H1 (cell line): Measurements from ENCODE around the gene TMPRSS11B. TPM values are rescaled to one million over a fixed set of nuclear protein-coding genes. Genes with fewer than 3 reads are reported as not detected.

Source experiments
- CTCF ChIA-PET: fragments of 300-600 bp; sonication (Branson Sonifier 250); formaldehyde crosslinking; loops from one replicate; lab custom pipeline; 2021; ENCODE audit not compliant: partially characterized antibody; lab: Charles Lee
- POLR2A ChIA-PET: fragments of 300-600 bp; sonication (Branson Sonifier 250); formaldehyde crosslinking; loops from one replicate; lab custom pipeline; 2021; ENCODE audit warnings: inconsistent platforms; ENCODE audit not compliant: partially characterized antibody; lab: Charles Lee
- DNase-seq, 2 experiments: peaks; one replicate each; pipeline versions ENCODE4 v3.0.0 to v3.0.0-alpha.2; 2010 to 2022; ENCODE audit warnings: low spot score in 2 of 2, low read depth in 1 of 2, mixed read lengths in 1 of 2
- FAIRE-seq: peaks from 2 replicates; lab custom pipeline; 2011; peaks lifted over from hg19 to GRCh38; lab: Jason Lieb, UNC
- H2AFZ ChIP-seq: 2 replicates; pipeline ENCODE4 v1.8.1; 2012; ENCODE audit warnings: low read length, inconsistent platforms
- H2AK5ac ChIP-seq: 2 replicates; pipeline ENCODE4 v1.6.1; 2013; ENCODE audit warnings: low read depth, low read length
- H2BK120ac ChIP-seq: replicated peaks from 2 replicates; pipeline ENCODE3; 2013; ENCODE audit warnings: low read depth, low read length, inconsistent platforms
- H2BK12ac ChIP-seq: 2 replicates; pipeline ENCODE4 v1.6.1; 2013; ENCODE audit warnings: low read depth, low read length
- H2BK15ac ChIP-seq: 2 replicates; pipeline ENCODE4 v1.6.1; 2013; ENCODE audit warnings: low read length
- H2BK20ac ChIP-seq: 2 replicates; pipeline ENCODE4 v1.6.1; 2013; ENCODE audit warnings: low read length
- H2BK5ac ChIP-seq: 2 replicates; pipeline ENCODE4 v1.6.1; 2013; ENCODE audit warnings: low read depth, low read length
- H3K14ac ChIP-seq: 2 replicates; pipeline ENCODE4 v1.6.1; 2013; ENCODE audit warnings: inconsistent platforms; ENCODE audit not compliant: insufficient read length
- H3K18ac ChIP-seq: 2 replicates; pipeline ENCODE4 v1.6.1; 2013; ENCODE audit warnings: low read length; ENCODE audit errors: extremely low read depth
- H3K23ac ChIP-seq: 2 replicates; pipeline ENCODE4 v1.6.1; 2013; ENCODE audit warnings: inconsistent platforms; ENCODE audit not compliant: insufficient read length
- H3K23me2 ChIP-seq: 2 replicates; pipeline ENCODE4 v1.6.1; 2013; ENCODE audit warnings: low read depth, low read length
- H3K27ac ChIP-seq: 2 replicates; pipeline ENCODE4 v1.6.1; 2011; ENCODE audit warnings: low read depth, low read length, inconsistent platforms
- H3K27me3 ChIP-seq, 4 experiments: replicated peaks in 1 of 4; 1 replicate in 1 of 4; 2 replicates in 3 of 4; pipeline versions ENCODE4 v1.6.1 to v1.8.1; 2011 to 2013; ENCODE audit warnings: low read length in 3 of 4, mild to moderate bottlenecking in 3 of 4, inconsistent platforms in 2 of 4, mixed read lengths in 2 of 4, moderate library complexity in 1 of 4; ENCODE audit not compliant: control insufficient read depth in 3 of 4, insufficient read depth in 3 of 4; ENCODE audit errors: extremely low read depth in 1 of 4
- H3K36me3 ChIP-seq, 4 experiments: 2 replicates each; pipeline versions ENCODE4 v1.6.1 to v1.8.1; 2011 to 2013; ENCODE audit warnings: mild to moderate bottlenecking in 4 of 4, low read length in 3 of 4, moderate library complexity in 2 of 4, control low read depth in 1 of 4, inconsistent platforms in 1 of 4; ENCODE audit not compliant: insufficient read depth in 4 of 4, control insufficient read depth in 2 of 4
- H3K4ac ChIP-seq: replicated peaks from 2 replicates; pipeline ENCODE3; 2013; ENCODE audit warnings: low read length, low read depth, mixed read lengths, inconsistent platforms; ENCODE audit not compliant: insufficient read length
- H3K4me1 ChIP-seq, 4 experiments: replicated peaks in 1 of 4; 1 replicate in 1 of 4; 2 replicates in 3 of 4; pipeline versions ENCODE4 v1.6.1 to v1.8.1; 2011 to 2013; ENCODE audit warnings: low read length in 3 of 4, inconsistent platforms in 2 of 4, mixed read lengths in 1 of 4; ENCODE audit not compliant: insufficient read depth in 4 of 4, control insufficient read depth in 3 of 4
- H3K4me2 ChIP-seq, 2 experiments: 2 replicates each; pipeline versions ENCODE4 v1.6.1 to v1.8.1; 2011 to 2013; ENCODE audit warnings: low read depth in 2 of 2, low read length in 2 of 2, control low read depth in 1 of 2, inconsistent platforms in 1 of 2, mild to moderate bottlenecking in 1 of 2; ENCODE audit not compliant: insufficient read depth in 1 of 2
- H3K4me3 ChIP-seq, 4 experiments: fragments of 200-600, 300-600 bp in 1 of 4; sonication (generic), shearing (Covaris generic), sonication (Bioruptor Twin) in 1 of 4; 2 replicates each; pipeline versions ENCODE4 v1.5.1 to v1.8.1; 2011 to 2016; ENCODE audit warnings: low read length in 4 of 4, low read depth in 3 of 4, control low read depth in 2 of 4, inconsistent platforms in 2 of 4, mild to moderate bottlenecking in 2 of 4, mixed read lengths in 1 of 4, moderate library complexity in 1 of 4; ENCODE audit not compliant: insufficient read depth in 2 of 4; ENCODE audit errors: extremely low read depth in 1 of 4
- H3K56ac ChIP-seq: replicated peaks from 2 replicates; pipeline ENCODE3; 2013; ENCODE audit warnings: low read depth, mild to moderate bottlenecking, mixed read lengths, low read length, inconsistent platforms; ENCODE audit not compliant: insufficient read length
- H3K79me1 ChIP-seq: 2 replicates; pipeline ENCODE4 v1.6.1; 2013; ENCODE audit warnings: low read depth, low read length, control low read depth
- H3K79me2 ChIP-seq, 2 experiments: 2 replicates each; pipeline versions ENCODE4 v1.6.1 to v1.8.1; 2012 to 2013; ENCODE audit warnings: low read length in 2 of 2, mild to moderate bottlenecking in 2 of 2, inconsistent platforms in 1 of 2; ENCODE audit not compliant: insufficient read depth in 2 of 2, control insufficient read depth in 1 of 2
- H3K9ac ChIP-seq, 4 experiments: replicated peaks in 1 of 4; 1 replicate in 1 of 4; 2 replicates in 3 of 4; pipeline versions ENCODE4 v1.6.1 to v1.8.1; 2011 to 2013; ENCODE audit warnings: low read depth in 3 of 4, low read length in 3 of 4, control low read depth in 2 of 4, mild to moderate bottlenecking in 2 of 4, moderate library complexity in 2 of 4, inconsistent platforms in 1 of 4; ENCODE audit errors: extremely low read depth in 1 of 4
- H3K9me3 ChIP-seq, 2 experiments: 2 replicates each; pipeline versions ENCODE4 v1.6.1 to v1.8.1; 2012 to 2013; ENCODE audit warnings: mild to moderate bottlenecking in 2 of 2, moderate library complexity in 2 of 2, control low read depth in 1 of 2, inconsistent platforms in 1 of 2, low read depth in 1 of 2, low read length in 1 of 2, mixed read lengths in 1 of 2; ENCODE audit not compliant: insufficient read depth in 2 of 2
- H4K20me1 ChIP-seq, 2 experiments: replicated peaks in 1 of 2; 2 replicates each; pipeline versions ENCODE3 to v1.8.1; 2011 to 2013; ENCODE audit warnings: inconsistent platforms in 2 of 2, low read length in 2 of 2, mild to moderate bottlenecking in 1 of 2; ENCODE audit not compliant: insufficient read depth in 2 of 2, control insufficient read depth in 1 of 2
- H4K5ac ChIP-seq: 2 replicates; pipeline ENCODE4 v1.6.1; 2013; ENCODE audit warnings: low read length, low read depth, mixed read lengths, inconsistent platforms; ENCODE audit not compliant: insufficient read length
- H4K8ac ChIP-seq: 2 replicates; pipeline ENCODE4 v1.8.0; 2013; ENCODE audit warnings: mild to moderate bottlenecking, moderate library complexity, low read length, inconsistent platforms; ENCODE audit not compliant: insufficient read depth; ENCODE audit errors: extremely low read depth
- H4K91ac ChIP-seq: replicated peaks from 2 replicates; pipeline ENCODE3; 2013; ENCODE audit warnings: low read length, mixed read lengths, inconsistent platforms; ENCODE audit not compliant: insufficient read length
- CHD1 ChIP-seq: IDR thresholded peaks from 2 replicates; pipeline ENCODE4 v1.6.1; 2012; ENCODE audit warnings: low read depth, low read length, improper control_type of control experiment
- CHD2 ChIP-seq: IDR thresholded peaks from 2 replicates; pipeline ENCODE4 v1.6.1; 2012; ENCODE audit warnings: low read length, improper control_type of control experiment
- HDAC2 ChIP-seq, 2 experiments: fragments of 300-600 bp in 1 of 2; sonication (generic) in 1 of 2; IDR thresholded peaks; 2 replicates each; pipeline ENCODE4 v1.6.1; 2011 to 2012; ENCODE audit warnings: low read depth in 2 of 2, low read length in 2 of 2, mild to moderate bottlenecking in 2 of 2, moderate library complexity in 2 of 2, borderline replicate concordance in 1 of 2, inconsistent platforms in 1 of 2
- HDAC6 ChIP-seq: IDR thresholded peaks from one replicate; pipeline ENCODE4 v1.7.1; 2012; ENCODE audit warnings: low read depth, mild to moderate bottlenecking, inconsistent platforms, low read length, moderate library complexity
- KDM1A ChIP-seq: fragments of 200-600, 300-600 bp; sonication (generic); IDR thresholded peaks from 2 replicates; pipeline ENCODE4 v1.7.1; 2016; ENCODE audit warnings: mild to moderate bottlenecking, low read length, borderline replicate concordance
- NRF1 ChIP-seq: IDR thresholded peaks from 2 replicates; pipeline ENCODE4 v1.6.1; 2011; ENCODE audit warnings: mild to moderate bottlenecking, low read depth, low read length, improper control_type of control experiment
- POU5F1 ChIP-seq: IDR thresholded peaks from 2 replicates; pipeline ENCODE4 v1.6.1; 2011; ENCODE audit warnings: low read depth, mild to moderate bottlenecking, low read length, moderate library complexity
- SIX5 ChIP-seq: IDR thresholded peaks from 2 replicates; pipeline ENCODE4 v1.6.1; 2011; ENCODE audit warnings: mild to moderate bottlenecking, low read depth, low read length
- SP2 ChIP-seq: IDR thresholded peaks from 2 replicates; pipeline ENCODE4 v1.6.1; 2012; ENCODE audit warnings: mild to moderate bottlenecking, low read length, inconsistent platforms
- TAF7 ChIP-seq: optimal IDR thresholded peaks from 2 replicates; pipeline ENCODE3; 2011; ENCODE audit warnings: low read depth, mild to moderate bottlenecking, inconsistent platforms, low read length, moderate library complexity, borderline replicate concordance
- WGBS, 2 experiments: shearing (Covaris generic) in 1 of 2; methylation state at CpG; one replicate each; pipeline versions ENCODE4 v1.1.6 to v1.1.7; 2013 to 2015; ENCODE audit warnings: low lambda C conversion rate in 2 of 2, mixed read lengths in 2 of 2, inconsistent platforms in 1 of 2, low coverage in 1 of 2, missing lambda C conversion rate in 1 of 2; ENCODE audit not compliant: insufficient replicate concordance in 2 of 2, insufficient coverage in 1 of 2, insufficient read length in 1 of 2; ENCODE audit errors: extremely low coverage in 1 of 2, missing lambda C conversion rate in 1 of 2; 5-methylcytosine and 5-hydroxymethylcytosine counted together
- long read RNA-seq, 2 experiments: library from RNA in 1 of 2; library from capped mRNA in 1 of 2; stranded (forward); transcript quantifications; one replicate each; pipeline ENCODE4 v2.0.0, GENCODE V29; 2021; ENCODE audit warnings: inconsistent platforms in 1 of 2
- polyA minus RNA-seq, 3 experiments: library from RNA; depleted of rRNA, polyadenylated mRNA; stranded (reverse); fragments of >200 nt; gene quantifications; 1 replicate in 2 of 3; 2 replicates in 1 of 3; pipeline ENCODE4 v1.2.3, GENCODE V29; 2011
- polyA plus RNA-seq, 7 experiments: library from polyadenylated mRNA; depleted of rRNA in 3 of 7; stranded (reverse) in 5 of 7; unstranded in 2 of 7; fragments of >200 nt in 5 of 7; fragments of 200-250 nt in 2 of 7; gene quantifications; 1 replicate in 5 of 7; 2 replicates in 1 of 7; 4 replicates in 1 of 7; pipeline versions ENCODE4 v1.2.1 to v1.2.3, GENCODE V29; 2011 to 2013; ENCODE audit warnings: missing spikeins in 2 of 7, mixed read lengths in 2 of 7
- total RNA-seq: library from RNA; stranded (reverse); fragmentation: NEBNext Ultra II Directional; extraction: Animal tissue kit (Norgen Biotek cat#: 25700); gene quantifications from 2 replicates; pipeline ENCODE4 v1.2.1, GENCODE V29; 2021

TMPRSS11B gene, protein sequence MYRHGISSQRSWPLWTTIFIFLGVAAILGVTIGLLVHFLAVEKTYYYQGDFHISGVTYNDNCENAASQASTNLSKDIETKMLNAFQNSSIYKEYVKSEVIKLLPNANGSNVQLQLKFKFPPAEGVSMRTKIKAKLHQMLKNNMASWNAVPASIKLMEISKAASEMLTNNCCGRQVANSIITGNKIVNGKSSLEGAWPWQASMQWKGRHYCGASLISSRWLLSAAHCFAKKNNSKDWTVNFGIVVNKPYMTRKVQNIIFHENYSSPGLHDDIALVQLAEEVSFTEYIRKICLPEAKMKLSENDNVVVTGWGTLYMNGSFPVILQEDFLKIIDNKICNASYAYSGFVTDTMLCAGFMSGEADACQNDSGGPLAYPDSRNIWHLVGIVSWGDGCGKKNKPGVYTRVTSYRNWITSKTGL
- total RNA-seq = not detected in 2 replicates
- polyA plus RNA-seq (2011; rRNA removed) = not detected in 2 replicates
- not detected for polyA plus RNA-seq (2011; cell fraction: cytosol; rRNA removed)
- not detected for polyA plus RNA-seq (2011; cell fraction: nucleus; rRNA removed)
- not detected in 4 replicates for polyA plus RNA-seq (2012, experiment 1 of 2)
- polyA plus RNA-seq (2012, experiment 2 of 2) = not detected
- polyA plus RNA-seq (2013, experiment 1 of 2) = not detected
- polyA plus RNA-seq (2013, experiment 2 of 2) = not detected
- polyA minus RNA-seq (2011; rRNA and poly(A)+ RNA removed) = not detected in 2 replicates
- not detected for polyA minus RNA-seq (2011; cell fraction: cytosol; rRNA and poly(A)+ RNA removed)
- not detected for polyA minus RNA-seq (2011; cell fraction: nucleus; rRNA and poly(A)+ RNA removed)
- long read RNA-seq, experiment 1 = 0 reads
- long read RNA-seq, experiment 2 = 0 reads

DNA sequence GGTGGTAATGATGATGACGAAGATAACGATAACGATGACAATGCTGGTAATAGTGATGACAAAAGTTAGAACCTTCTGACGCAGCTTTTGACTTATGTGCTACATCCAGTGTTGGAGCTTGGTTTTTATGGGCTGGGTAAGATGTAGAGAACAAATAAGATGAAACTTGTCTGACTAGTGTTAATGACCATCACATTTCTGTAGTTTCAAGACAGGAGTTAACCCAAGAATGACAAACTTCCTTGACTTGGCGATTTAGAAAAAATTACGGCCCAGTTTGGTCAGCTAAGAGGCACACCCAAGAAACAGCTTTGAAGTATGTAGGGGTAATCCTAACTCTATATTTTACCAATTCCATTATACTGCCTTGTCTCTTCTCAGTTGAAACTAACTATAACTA, at the start of gene TMPRSS11B:
Gene TMPRSS11B (minus strand): TSS at position 101 of the 400 bp plus-strand sequence. CDS start 136 bp downstream, outside the sequence.
- 93% methylated on average over 6 of the region's 6 CpGs; no CpG with 5 or more reads in 1 of the 2 experiments for WGBS, 2 experiments
- no peak within 1 kb of the TSS for H3K56ac ChIP-seq
- H3K79me2 ChIP-seq = no peaks in the 10 kb centered on the region
- no peaks in the 10 kb centered on the region for H3K36me3 ChIP-seq
- FAIRE-seq = no peak
- H3K4me2 ChIP-seq = no peak within 1 kb of the TSS
- no peak for DNase-seq
- H3K27ac ChIP-seq = no peak within 1 kb of the TSS
- H4K20me1 ChIP-seq = no peaks in the 10 kb centered on the region
- H4K5ac ChIP-seq = no peak within 1 kb of the TSS
- H3K23me2 ChIP-seq = no peaks in the 10 kb centered on the region
- no peak within 1 kb of the TSS for H2BK5ac ChIP-seq
- H3K18ac ChIP-seq = no peak within 1 kb of the TSS
- no peak within 1 kb of the TSS for H2BK15ac ChIP-seq
- no peak within 1 kb of the TSS for H3K9ac ChIP-seq
- no peaks in the 10 kb centered on the region for H3K4me1 ChIP-seq
- H3K4ac ChIP-seq = no peak within 1 kb of the TSS
- H3K23ac ChIP-seq = no peak within 1 kb of the TSS
- H3K27me3 ChIP-seq = no peaks in the 10 kb centered on the region
- H3K9me3 ChIP-seq = no peaks in the 10 kb centered on the region
- H2BK20ac ChIP-seq = no peak within 1 kb of the TSS
- no peak within 1 kb of the TSS for H4K91ac ChIP-seq
- no peak within 1 kb of the TSS for H3K14ac ChIP-seq
- POLR2A ChIA-PET = interaction anchor here (1.0 kb wide), 1 partner anchor 9 kb away, joined by 3 read pairs; no protein-coding TSS in a partner anchor
- no peak within 1 kb of the TSS for H2BK120ac ChIP-seq
- no peak within 1 kb of the TSS for H4K8ac ChIP-seq
- TF ChIP-seq HDAC6 (no peak), HDAC2 (IDR thresholded peaks at IDR 0.05; ENCODE audit: borderline replicate concordance in 1 of 2, low read depth in 2 of 2, low read length in 2 of 2) (no peak), POU5F1 (no peak), SP2 (no peak), CHD1 (no peak), TAF7 (no peak), NRF1 (no peak), CHD2 (no peak), SIX5 (no peak), KDM1A (no peak)
- H3K4me3 ChIP-seq = no peak within 1 kb of the TSS
- H3K79me1 ChIP-seq = no peaks in the 10 kb centered on the region
- no peak within 1 kb of the TSS for H2BK12ac ChIP-seq
- H2AK5ac ChIP-seq = no peak within 1 kb of the TSS
- H2AFZ ChIP-seq = no peak within 1 kb of the TSS
- CTCF ChIA-PET = no interaction called here
